Body of pancreas (tissue), 4 donors: Measurements from ENCODE around the gene PLPPR1.

ENCODE experiments used
- CTCF ChIP-seq, 7 experiments: fragments of 450-650 bp in 4 of 7; fragments of 200-600 bp in 3 of 7; sonication (generic) in 3 of 7; IDR thresholded peaks; one replicate each; pipeline ENCODE4 v1.5.1; 2016 to 2019; ENCODE audit warnings: antibody characterized with exemption in 7 of 7
- POLR2A ChIP-seq, 3 donors: fragments of 450-650 bp; IDR thresholded peaks; one replicate each; pipeline ENCODE4 v1.6.1; 2016; ENCODE audit warnings: antibody characterized with exemption in 3 of 3, mild to moderate bottlenecking in 2 of 3

- TF ChIP-seq POLR2A (IDR thresholded peaks at IDR 0.05) (no peak), CTCF (IDR thresholded peaks at IDR 0.05) (no peak)
Measured at GRCh38 chr9:101274971-101275768, 246.6 kb downstream of the PLPPR1 start.
